Measurements from ENCODE around the gene STPG3.

The STPG3 gene

GRCh38 chr9:137213160-137214060 lies 37.7 kb upstream of the STPG3 start:
- no peak for DNase-seq (ENCODE audit: insufficient read length, low spot score)

GRCh38 chr9:137214620-137215019 lies 36.5 kb upstream of the STPG3 start:
- DNase-seq (ENCODE audit: insufficient read length, low spot score) (no peak), FAIRE-seq (no peak)
- TF ChIP-seq, protein P1, sequence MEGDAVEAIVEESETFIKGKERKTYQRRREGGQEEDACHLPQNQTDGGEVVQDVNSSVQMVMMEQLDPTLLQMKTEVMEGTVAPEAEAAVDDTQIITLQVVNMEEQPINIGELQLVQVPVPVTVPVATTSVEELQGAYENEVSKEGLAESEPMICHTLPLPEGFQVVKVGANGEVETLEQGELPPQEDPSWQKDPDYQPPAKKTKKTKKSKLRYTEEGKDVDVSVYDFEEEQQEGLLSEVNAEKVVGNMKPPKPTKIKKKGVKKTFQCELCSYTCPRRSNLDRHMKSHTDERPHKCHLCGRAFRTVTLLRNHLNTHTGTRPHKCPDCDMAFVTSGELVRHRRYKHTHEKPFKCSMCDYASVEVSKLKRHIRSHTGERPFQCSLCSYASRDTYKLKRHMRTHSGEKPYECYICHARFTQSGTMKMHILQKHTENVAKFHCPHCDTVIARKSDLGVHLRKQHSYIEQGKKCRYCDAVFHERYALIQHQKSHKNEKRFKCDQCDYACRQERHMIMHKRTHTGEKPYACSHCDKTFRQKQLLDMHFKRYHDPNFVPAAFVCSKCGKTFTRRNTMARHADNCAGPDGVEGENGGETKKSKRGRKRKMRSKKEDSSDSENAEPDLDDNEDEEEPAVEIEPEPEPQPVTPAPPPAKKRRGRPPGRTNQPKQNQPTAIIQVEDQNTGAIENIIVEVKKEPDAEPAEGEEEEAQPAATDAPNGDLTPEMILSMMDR (IDR thresholded peaks at IDR 0.05; ENCODE audit: insufficient read depth, missing control alignments), result no peak

More at GRCh38 chr9:137213160-137214060, 37.7 kb upstream of the STPG3 start:
- FAIRE-seq, result no peak
- TF ChIP-seq, protein P1 (IDR thresholded peaks at IDR 0.05; ENCODE audit: insufficient read depth, missing control alignments), result no peak

GRCh38 chr9:137215196-137215986 lies 35.7 kb upstream of the STPG3 start:
- DNase-seq (ENCODE audit: insufficient read length, low spot score), result no peak
- TF ChIP-seq, protein P1 (IDR thresholded peaks at IDR 0.05; ENCODE audit: insufficient read depth, missing control alignments), result no peak
- no peak for FAIRE-seq

DNA sequence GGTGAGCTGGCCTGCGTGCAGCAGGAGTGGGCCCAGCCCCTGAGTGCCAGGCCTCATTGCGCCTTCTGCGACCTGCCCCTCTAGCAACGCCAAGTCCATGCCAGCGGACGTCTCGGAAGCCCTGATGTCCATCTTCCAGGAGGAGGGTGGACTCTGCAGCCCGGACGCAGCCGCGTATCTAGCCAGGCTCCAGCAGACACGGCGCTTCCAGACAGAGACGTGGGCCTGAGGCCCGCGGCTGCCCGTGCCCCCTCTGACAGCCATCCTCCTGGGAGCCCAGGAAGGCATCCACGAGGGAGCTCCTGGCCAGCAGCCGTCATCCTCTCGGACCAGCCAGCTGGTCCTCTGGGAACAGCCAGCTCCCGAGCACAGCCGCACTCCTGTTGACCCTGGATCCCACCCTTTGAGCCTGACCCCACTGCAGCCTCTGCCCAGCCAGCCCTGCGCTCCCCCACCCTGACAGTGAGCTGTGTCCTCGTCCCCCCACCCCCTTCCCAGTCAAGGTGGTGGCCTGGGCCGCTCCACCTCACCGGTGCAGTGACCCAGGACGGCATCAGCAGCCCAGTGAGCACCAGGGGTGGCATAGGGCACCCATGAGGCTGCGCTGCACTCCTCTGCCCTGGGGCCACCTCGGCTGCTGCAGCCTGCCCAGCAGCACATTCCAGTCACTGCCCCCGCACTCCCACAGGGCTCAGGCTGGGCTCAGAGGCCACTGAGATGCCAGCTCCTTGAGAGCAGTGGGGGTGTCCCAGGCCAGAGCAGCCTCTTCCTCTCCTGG lies 34.7 kb upstream of the STPG3 start:
- FAIRE-seq (no peak), DNase-seq (ENCODE audit: insufficient read length, low spot score) (no peak)
- TF ChIP-seq, protein P1 (IDR thresholded peaks at IDR 0.05; ENCODE audit: insufficient read depth, missing control alignments), result no peak

DNA sequence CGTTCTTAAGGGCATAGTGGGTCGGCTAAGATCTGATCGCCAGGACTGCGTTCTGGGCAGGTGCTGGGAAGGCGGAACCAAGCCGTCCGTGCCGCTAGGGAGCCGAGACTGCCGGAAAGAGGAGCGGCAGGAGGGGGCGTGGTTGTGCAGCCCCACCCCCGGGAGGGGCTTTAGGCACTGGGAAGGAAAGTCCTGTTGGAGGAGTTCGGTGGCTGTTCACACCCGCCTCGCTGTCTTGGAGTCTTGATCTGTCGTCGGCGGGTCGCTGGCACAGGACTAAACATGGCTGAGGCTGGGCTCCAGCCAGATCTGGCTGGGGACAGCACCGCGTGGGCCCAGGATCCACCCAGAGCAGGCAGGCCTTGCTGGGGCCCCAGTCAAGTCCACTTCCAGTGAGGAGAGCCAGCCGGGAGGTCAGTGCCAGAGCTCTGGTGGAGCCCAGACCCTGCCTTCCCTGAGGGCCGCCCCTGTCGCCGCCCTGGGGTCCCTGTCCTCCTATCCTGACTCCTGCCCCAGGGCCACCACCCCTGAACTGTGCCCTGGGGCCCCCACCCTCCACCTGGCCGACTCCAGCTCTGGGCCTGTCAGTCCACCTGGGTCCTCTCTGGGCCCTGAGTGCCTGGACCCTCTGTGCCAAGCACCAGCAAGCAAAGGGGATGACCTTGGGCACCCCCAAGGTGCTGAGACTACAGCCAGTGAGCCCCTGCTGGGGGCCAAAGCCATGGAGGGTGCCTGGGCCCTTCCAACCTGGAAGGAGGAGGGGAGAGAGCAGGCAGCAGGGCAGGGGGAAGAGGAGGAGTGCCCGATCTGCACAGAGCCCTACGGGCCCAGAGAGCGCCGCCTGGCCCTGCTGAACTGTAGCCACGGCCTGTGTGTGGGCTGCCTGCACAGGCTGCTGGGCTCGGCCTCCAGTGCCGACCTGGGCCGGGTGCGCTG lies 33.5 kb upstream of the STPG3 start:
- no peak for DNase-seq (ENCODE audit: insufficient read length, low spot score)
- TF ChIP-seq, protein P1 (IDR thresholded peaks at IDR 0.05; ENCODE audit: insufficient read depth, missing control alignments), result no peak
- no peak for FAIRE-seq

DNA sequence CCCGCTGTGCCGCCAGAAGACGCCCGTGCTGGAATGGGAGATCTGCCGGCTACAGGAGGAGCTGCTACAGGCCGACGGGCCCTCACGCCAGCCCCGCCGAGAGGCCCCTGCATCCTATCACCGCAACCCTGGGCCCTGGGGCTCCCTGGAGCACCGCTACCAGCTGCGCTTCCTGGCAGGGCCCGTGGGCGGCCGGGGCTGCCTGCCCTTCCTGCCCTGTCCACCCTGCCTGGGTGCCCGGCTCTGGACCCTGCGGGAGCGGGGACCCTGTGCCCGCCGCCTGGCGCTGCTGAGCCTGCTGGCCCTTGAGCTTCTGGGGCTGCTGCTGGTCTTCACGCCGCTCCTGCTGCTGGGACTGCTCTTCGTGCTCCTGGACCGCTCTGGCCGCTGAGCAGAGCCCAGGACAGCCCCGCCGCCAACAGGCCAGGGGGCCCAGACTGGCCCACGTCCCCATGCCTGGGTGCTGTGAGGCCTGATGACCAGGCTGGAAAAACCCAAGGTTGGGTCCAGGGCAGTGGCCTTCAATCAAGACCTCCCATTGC lies 32.8 kb upstream of the STPG3 start:
- no peak for FAIRE-seq

More for the DNA sequence above, 32.8 kb upstream of the STPG3 start:
- TF ChIP-seq, protein P1 (IDR thresholded peaks at IDR 0.05; ENCODE audit: insufficient read depth, missing control alignments), result no peak
- DNase-seq (ENCODE audit: insufficient read length, low spot score), result no peak
